HG03575 (cell line): ENCODE data around the gene TUBB8B.
"Not testable (repeated sequence)": the region's sequence is repeated elsewhere in the genome, so short reads cannot be mapped to it uniquely, and the experiment has no call there.

Experiments
- ATAC-seq: cut with Tn5 transposase; IDR thresholded peaks from one replicate; pipeline ENCODE4 v1.9.1; 2021; ENCODE audit not compliant: unreplicated experiment, insufficient number of reproducible peaks, low FRiP score; ENCODE audit errors: extremely low read depth

TUBB8B gene

GRCh38 chr18:49176-49665 is at the start of gene TUBB8B:
Gene TUBB8B, minus strand, starts transcription at chr18:49615. Its CDS starts 58 bp downstream, at chr18:49557.
- not testable (repeated sequence) for ATAC-seq

- ATAC-seq = not testable (repeated sequence)
These were observed 48.0 kb upstream of the TUBB8B start for GRCh38 chr18:97252-97914.

DNA sequence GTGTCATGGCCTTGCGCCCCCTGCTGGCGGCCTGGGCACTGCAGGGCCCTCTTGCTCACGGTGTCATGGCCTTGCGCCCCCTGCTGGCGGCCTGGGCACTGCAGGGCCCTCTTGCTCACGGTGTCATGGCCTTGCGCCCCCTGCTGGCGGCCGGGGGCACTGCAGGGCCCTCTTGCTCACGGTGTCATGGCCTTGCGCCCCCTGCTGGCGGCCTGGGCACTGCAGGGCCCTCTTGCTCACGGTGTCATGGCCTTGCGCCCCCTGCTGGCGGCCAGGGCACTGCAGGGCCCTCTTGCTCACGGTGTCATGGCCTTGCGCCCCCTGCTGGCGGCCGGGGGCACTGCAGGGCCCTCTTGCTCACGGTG is 47.3 kb upstream of the TUBB8B start:
- ATAC-seq = not testable (repeated sequence)

GRCh38 chr18:96101-96766 is 46.8 kb upstream of the TUBB8B start:
- ATAC-seq = not testable (repeated sequence)

DNA sequence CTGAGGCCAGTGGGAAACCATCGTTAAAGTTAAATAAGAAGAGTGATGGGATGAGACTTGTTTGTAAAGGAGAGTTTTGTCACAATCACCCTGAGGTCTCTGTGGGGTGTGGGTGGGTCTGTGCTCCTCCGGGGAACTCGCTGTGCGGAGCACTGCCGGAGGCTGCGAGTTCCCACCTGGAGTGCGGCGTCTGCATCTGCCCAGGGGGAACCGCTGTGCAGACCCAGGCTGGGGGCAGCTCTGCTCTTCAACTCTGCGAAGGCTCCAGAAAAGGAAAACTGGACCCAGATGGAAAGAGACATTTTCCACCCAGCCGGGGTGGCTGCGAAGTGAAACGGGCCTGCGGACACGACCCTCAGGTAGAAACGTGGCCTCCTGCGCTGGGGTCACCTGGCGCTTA is 46.2 kb upstream of the TUBB8B start:
- ATAC-seq = not testable (repeated sequence)

DNA sequence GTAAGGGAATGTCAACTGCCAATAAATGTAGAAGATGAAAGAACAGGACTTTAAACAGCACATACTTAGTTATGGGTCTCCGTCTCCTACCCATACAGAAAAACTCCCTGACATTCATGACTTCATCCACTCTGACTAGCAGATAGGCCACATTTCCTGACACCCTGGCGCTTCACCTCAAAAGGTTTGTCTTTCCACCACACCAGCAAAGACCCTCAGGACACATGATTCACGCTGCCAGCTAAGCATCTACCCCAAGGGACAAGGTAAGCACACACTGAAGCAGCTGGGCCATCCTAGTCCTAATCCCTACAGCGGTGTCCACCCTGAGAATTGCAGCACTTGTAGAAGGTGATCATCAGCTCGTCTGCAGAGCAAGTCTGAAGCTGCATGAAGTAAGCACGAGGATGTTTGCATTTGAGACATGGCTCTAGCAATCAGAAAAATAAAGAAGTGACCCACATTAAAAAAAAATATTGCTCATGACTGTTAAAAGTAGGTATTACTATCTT is 44.5 kb upstream of the TUBB8B start:
- not testable (repeated sequence) for ATAC-seq

DNA sequence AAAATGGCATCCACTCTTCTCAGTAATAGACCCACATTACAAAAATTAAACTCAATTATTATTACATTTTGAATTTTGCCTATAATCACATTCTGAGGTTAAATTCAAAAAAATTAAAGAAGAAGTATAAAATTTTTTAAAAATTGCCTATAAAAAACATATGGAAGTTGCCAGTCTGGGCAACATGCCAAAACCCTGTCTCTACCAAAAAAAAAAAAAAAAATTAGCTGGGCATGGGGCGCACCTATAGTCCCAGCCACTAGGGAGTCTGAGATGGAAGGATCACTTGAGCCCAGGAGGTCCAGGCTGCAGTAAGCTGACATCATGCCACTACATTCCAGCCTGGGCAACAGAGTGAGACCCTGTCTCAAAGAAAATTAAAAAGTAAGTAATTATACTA is 42.1 kb upstream of the TUBB8B start:
- ATAC-seq = not testable (repeated sequence)

GRCh38 chr18:90396-91193 is 41.2 kb upstream of the TUBB8B start:
- not testable (repeated sequence) for ATAC-seq

DNA sequence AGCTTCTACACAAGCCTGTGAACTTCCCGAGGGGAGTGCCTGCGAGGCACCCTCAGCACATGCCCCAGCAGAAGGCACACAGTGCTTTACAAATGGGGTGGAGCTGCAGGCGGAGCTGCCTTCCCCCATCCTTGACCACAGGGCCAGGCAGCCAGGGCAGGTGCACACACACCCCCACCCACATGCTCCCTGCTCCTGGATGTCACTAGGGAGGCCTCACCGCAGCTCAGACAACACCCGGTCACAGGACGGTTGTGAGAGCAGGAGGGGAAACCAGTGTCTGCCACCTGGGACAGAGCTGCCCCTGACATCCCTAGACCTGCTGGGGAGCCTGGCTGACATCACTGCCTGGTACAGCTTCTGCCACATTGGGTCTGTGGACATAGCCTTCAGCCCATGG is 39.7 kb upstream of the TUBB8B start:
- ATAC-seq = not testable (repeated sequence)

GRCh38 chr18:84801-85200 is 35.4 kb upstream of the TUBB8B start:
- not testable (repeated sequence) for ATAC-seq

DNA sequence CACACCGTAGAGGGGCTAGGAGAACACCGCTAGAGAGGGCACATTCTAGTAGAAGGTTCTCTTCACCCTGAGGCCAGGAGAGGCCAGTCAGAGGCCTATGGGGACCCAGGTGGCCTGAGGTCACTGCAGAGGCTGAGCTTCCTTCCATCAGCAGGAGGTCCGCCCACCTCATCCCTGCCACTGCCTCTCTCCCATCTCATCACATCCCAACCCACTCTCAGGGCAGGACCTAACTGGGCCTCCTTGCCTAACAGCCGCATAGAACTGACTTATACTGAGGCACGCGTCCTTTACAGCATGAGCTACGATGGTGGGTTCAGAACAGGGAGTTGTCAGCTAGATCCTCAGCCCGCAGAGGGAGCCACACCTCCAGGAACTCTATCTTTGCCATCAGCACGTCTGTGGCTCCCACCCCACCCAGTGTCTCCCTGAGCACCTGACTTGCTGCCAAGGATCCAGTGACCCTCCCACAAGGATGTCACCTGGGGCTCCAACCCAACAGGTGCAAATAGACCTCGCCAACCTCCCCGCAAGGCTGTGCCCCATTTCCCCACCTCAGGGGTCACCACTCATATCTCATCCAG is 33.3 kb upstream of the TUBB8B start:
- not testable (repeated sequence) for ATAC-seq

DNA sequence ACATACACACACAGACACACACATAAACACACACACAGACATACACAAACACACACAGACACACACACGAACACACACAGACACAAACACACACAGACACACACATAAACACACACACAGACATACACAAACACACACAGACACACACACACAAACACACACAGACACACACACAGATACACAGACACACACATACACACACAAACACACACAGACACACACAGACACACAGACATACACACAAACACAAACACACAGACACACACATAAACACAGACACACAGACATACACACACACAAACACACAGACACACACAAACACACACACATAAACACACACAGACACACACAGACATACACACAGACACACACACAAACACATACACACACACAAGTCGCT is 31.5 kb upstream of the TUBB8B start:
- not testable (repeated sequence) for ATAC-seq

- ATAC-seq = not testable (repeated sequence)
These were observed 30.8 kb upstream of the TUBB8B start for GRCh38 chr18:80202-80601.

DNA sequence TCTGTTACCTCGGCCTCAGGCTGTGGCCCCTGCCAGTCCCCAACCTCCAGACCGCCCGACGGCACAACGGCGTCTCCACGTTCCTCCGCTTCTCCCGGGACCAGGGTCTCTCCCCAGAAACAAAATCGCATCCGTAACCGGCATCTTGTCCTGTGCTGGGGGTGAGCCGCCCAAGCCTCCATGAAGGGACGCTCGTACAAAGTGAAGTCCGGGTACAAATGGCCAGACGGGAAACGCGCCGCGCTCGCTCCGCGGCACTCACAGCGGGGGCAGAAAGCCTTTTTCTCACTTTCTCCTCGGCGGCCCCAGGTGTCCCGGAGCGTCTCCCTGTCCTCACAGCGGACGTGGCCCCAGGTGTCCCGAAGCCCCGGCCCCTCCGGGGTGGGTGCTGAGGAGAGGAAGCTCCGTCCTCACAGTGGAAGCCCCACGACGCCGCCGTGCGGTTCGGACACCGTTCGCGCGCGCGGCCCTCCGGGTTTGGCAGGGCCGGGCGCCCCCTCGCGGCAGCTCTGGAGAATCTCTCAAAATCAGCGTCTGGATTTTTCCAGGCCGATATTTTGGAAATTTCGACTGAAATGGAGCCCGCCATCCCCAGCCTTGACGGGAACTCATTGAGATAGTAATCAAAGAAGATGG is 26.2 kb upstream of the TUBB8B start:
- not testable (repeated sequence) for ATAC-seq

- ATAC-seq = not testable (repeated sequence)
These were observed 23.9 kb upstream of the TUBB8B start for GRCh38 chr18:73181-73777.

DNA sequence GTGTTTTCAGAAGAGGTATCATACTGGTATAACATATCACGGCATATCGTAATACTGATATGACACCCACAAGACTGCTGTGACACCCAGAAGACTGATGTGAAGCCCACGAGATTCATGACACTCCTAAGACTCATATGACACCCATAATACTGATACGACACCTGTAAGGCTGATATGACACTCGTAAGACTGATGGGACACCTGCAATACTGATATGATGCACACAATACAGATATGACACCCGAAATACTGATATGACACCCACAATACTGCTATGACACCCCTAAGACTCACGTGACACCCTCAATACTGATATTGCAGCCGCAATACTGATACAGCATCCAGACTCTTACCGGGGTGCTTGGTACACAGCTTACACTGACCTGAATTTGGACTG is 18.3 kb upstream of the TUBB8B start:
- ATAC-seq = not testable (repeated sequence)

GRCh38 chr18:64279-64678 is 14.9 kb upstream of the TUBB8B start:
- ATAC-seq = not testable (repeated sequence)

DNA sequence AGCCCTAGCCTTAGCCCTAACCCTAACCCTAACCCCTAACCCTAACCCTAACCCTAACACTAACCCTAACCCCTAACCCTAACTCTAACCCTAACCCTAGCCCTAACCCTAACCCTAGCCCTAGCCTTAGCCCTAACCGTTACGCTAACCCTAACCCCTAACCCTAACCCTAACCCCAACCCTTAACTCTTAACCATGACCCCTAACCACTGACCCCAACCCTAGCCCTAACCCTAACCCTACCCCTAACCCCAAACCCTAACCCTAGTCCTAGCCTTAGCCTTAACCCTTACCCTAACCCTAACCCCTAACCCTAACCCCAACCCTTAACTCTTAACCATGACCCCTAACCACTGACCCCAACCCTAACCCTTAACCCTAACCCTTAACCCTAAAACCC is 14.2 kb upstream of the TUBB8B start:
- ATAC-seq = not testable (repeated sequence)
